GM23338 (cell line): ENCODE results near the gene KLF7. TPM values are rescaled to one million over a fixed set of nuclear protein-coding genes. Genes with fewer than 3 reads are reported as not detected.

Experiments
- ATAC-seq: fragments of 200-7000 bp; cut with Tn5 transposase; 3 replicates; pipeline ENCODE4 v1.9.1; 2020
- DNase-seq: peaks from one replicate; pipeline ENCODE4 v3.0.0-alpha.2; 2015; ENCODE audit warnings: low spot score
- H2AFZ ChIP-seq: fragments of 200-600 bp; sonication (generic); 2 replicates; pipeline ENCODE4 v1.8.0; 2016; ENCODE audit warnings: antibody characterized with exemption, mild to moderate bottlenecking, moderate library complexity
- H3F3A ChIP-seq: fragments of 200-600 bp; sonication (generic); replicated peaks from 2 replicates; pipeline ENCODE4 v1.8.0; 2017; ENCODE audit warnings: antibody characterized with exemption, mixed run types, low read depth
- H3K27ac ChIP-seq: fragments of 200-600 bp; sonication (generic); 2 replicates; pipeline ENCODE4 v1.6.1; 2016; ENCODE audit warnings: low read depth
- H3K27me3 ChIP-seq: fragments of 200-600 bp; sonication (generic); 2 replicates; pipeline ENCODE4 v1.8.0; 2016; ENCODE audit warnings: mild to moderate bottlenecking, mixed run types, moderate library complexity; ENCODE audit not compliant: insufficient read depth
- H3K36me3 ChIP-seq: fragments of 200-600 bp; sonication (generic); 2 replicates; pipeline ENCODE4 v1.8.0; 2016; ENCODE audit warnings: mild to moderate bottlenecking; ENCODE audit not compliant: insufficient read depth
- H3K4me1 ChIP-seq: fragments of 200-600 bp; sonication (generic); 2 replicates; pipeline ENCODE4 v1.8.0; 2016; ENCODE audit warnings: mild to moderate bottlenecking, moderate library complexity; ENCODE audit not compliant: insufficient read depth
- H3K4me2 ChIP-seq: fragments of 200-600 bp; sonication (generic); 2 replicates; pipeline ENCODE4 v1.7.1; 2017; ENCODE audit warnings: mixed run types
- H3K4me3 ChIP-seq: fragments of 200-600 bp; sonication (generic); 2 replicates; pipeline ENCODE4 v1.6.1; 2016; ENCODE audit warnings: mixed run types
- H3K79me2 ChIP-seq: fragments of 200-600 bp; sonication (generic); replicated peaks from 2 replicates; pipeline ENCODE4 v1.8.0; 2017; ENCODE audit warnings: mild to moderate bottlenecking; ENCODE audit not compliant: insufficient read depth
- H3K9me2 ChIP-seq: fragments of 200-600 bp; sonication (generic); 2 replicates; pipeline ENCODE4 v1.8.0; 2017; ENCODE audit not compliant: insufficient read depth
- H4K20me1 ChIP-seq: fragments of 200-600 bp; sonication (generic); replicated peaks from 2 replicates; pipeline ENCODE4 v1.8.0; 2017; ENCODE audit warnings: mild to moderate bottlenecking; ENCODE audit not compliant: insufficient read depth
- H3K27ac Mint-ChIP-seq: 2 replicates; pipeline ENCODE4 v1.8.0; 2020; ENCODE audit warnings: inconsistent platforms, mild to moderate bottlenecking, moderate library complexity, mixed read lengths
- H3K27me3 Mint-ChIP-seq: 3 replicates; pipeline ENCODE4 v1.8.0; 2022; ENCODE audit warnings: low read depth, mild to moderate bottlenecking, moderate library complexity, mixed read lengths, inconsistent platforms; ENCODE audit not compliant: insufficient read depth, poor library complexity
- H3K36me3 Mint-ChIP-seq: 3 replicates; pipeline ENCODE4 v1.8.0; 2021; ENCODE audit warnings: low read depth, mild to moderate bottlenecking, inconsistent platforms, moderate library complexity, mixed read lengths
- H3K4me1 Mint-ChIP-seq: 3 replicates; pipeline ENCODE4 v1.8.0; 2020; ENCODE audit warnings: mild to moderate bottlenecking, inconsistent platforms, mixed read lengths
- H3K4me3 Mint-ChIP-seq: 3 replicates; pipeline ENCODE4 v1.8.0; 2021; ENCODE audit warnings: moderate library complexity, mild to moderate bottlenecking, inconsistent platforms, mixed read lengths
- H3K9me3 Mint-ChIP-seq: 3 replicates; pipeline ENCODE4 v1.8.0; 2020; ENCODE audit warnings: moderate library complexity, mild to moderate bottlenecking, inconsistent platforms, mixed read lengths
- CREB1 ChIP-seq: fragments of 250-450 bp; sonication (Bioruptor Pico); IDR thresholded peaks from 2 replicates; pipeline ENCODE4 v1.5.0; 2020; ENCODE audit warnings: low read depth, mild to moderate bottlenecking, moderate library complexity
- CTCF ChIP-seq, 2 experiments: fragments of 200-600 bp in 1 of 2; sonication (generic) in 1 of 2; conservative IDR thresholded peaks; 2 replicates each; pipeline versions ENCODE4 v1.5.1 to v1.6.1; 2016 to 2017; ENCODE audit warnings: antibody characterized with exemption in 2 of 2, low read depth in 2 of 2, mild to moderate bottlenecking in 2 of 2, moderate library complexity in 1 of 2
- EZH2 ChIP-seq: fragments of 200-600 bp; sonication (generic); IDR thresholded peaks from one replicate; pipeline ENCODE4 v1.8.0; 2017; ENCODE audit warnings: antibody characterized with exemption, mild to moderate bottlenecking, low read depth; ENCODE audit not compliant: unreplicated experiment
- EZH2phosphoT487 ChIP-seq: fragments of 200-600 bp; sonication (generic); IDR thresholded peaks from one replicate; pipeline ENCODE4 v1.8.1; 2018; ENCODE audit warnings: antibody characterized with exemption; ENCODE audit not compliant: unreplicated experiment
- JUNB ChIP-seq: IDR thresholded peaks from one replicate; pipeline ENCODE4 v1.6.1; 2016; ENCODE audit warnings: antibody characterized with exemption; ENCODE audit not compliant: unreplicated experiment
- NANOG ChIP-seq: IDR thresholded peaks from 2 replicates; pipeline ENCODE4 v1.6.1; 2016; ENCODE audit warnings: antibody characterized with exemption, borderline replicate concordance
- POLR2AphosphoS5 ChIP-seq: IDR thresholded peaks from 2 replicates; pipeline ENCODE4 v1.6.1; 2016; ENCODE audit warnings: antibody characterized with exemption, low read depth
- STAT1 ChIP-seq: IDR thresholded peaks from one replicate; pipeline ENCODE4 v1.6.1; 2016; ENCODE audit warnings: antibody characterized with exemption; ENCODE audit not compliant: unreplicated experiment
- ZNF114 ChIP-seq: fragments of 250-450 bp; sonication (Bioruptor Pico); IDR thresholded peaks from 2 replicates; pipeline ENCODE4 v1.5.0; 2020; ENCODE audit warnings: mild to moderate bottlenecking, moderate library complexity
- ZNF331 ChIP-seq: fragments of 250-450 bp; sonication (Bioruptor Pico); IDR thresholded peaks from 2 replicates; pipeline ENCODE4 v1.5.0; 2020; ENCODE audit warnings: low read depth, mild to moderate bottlenecking, moderate library complexity
- polyA plus RNA-seq: library from polyadenylated mRNA; unstranded; fragments of >200 nt; fragmentation: Nextera tagmentation; extraction: Ambion mirVana; gene quantifications from 2 replicates; pipeline ENCODE4 v1.2.1, GENCODE V29; 2016
- total RNA-seq: library from RNA; depleted of rRNA; stranded (reverse); fragments of >200 nt; shearing (Covaris generic); gene quantifications from 2 replicates; pipeline ENCODE4 v1.2.3, GENCODE V29; 2014
- TF ChIP-seq, protein P1 (sequence below): IDR thresholded peaks from one replicate; pipeline ENCODE4 v1.6.1; 2018; ENCODE audit warnings: antibody characterized with exemption; ENCODE audit not compliant: unreplicated experiment
- TF ChIP-seq, protein P2 (sequence below): IDR thresholded peaks from 2 replicates; pipeline ENCODE4 v1.6.1; 2016; ENCODE audit warnings: antibody characterized with exemption

Gene KLF7
- total and polyA plus RNA-seq, 2 experiments from 2014 or later, result 5.7 to 15.4 TPM

DNA sequence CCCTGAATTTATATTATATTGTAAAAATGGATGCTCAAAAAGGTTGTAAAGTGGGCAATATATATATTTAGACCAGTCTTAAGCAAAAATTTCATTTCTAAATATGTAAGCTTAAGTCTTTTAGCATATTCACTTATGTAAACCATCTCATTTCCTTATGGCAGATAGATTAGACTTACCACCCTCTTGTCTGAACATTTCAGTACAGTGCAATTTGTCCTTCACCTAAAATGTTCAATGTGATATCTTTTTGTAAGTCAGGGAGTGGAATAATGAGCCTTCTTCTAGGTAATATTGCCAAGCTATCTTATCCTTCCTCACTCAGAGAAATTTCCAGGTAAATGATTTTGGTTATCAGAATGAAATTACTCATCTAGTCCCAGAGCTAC, 92.3 kb downstream of the KLF7 start (continued):
- no peak for TF ChIP-seq CTCF (conservative IDR thresholded peaks at IDR 0.05; ENCODE audit: low read depth in 2 of 2)
- TF ChIP-seq JUNB, result no peak
- TF ChIP-seq POLR2AphosphoS5, result no peak
- TF ChIP-seq EZH2phosphoT487, result no peak
- TF ChIP-seq, protein P1, sequence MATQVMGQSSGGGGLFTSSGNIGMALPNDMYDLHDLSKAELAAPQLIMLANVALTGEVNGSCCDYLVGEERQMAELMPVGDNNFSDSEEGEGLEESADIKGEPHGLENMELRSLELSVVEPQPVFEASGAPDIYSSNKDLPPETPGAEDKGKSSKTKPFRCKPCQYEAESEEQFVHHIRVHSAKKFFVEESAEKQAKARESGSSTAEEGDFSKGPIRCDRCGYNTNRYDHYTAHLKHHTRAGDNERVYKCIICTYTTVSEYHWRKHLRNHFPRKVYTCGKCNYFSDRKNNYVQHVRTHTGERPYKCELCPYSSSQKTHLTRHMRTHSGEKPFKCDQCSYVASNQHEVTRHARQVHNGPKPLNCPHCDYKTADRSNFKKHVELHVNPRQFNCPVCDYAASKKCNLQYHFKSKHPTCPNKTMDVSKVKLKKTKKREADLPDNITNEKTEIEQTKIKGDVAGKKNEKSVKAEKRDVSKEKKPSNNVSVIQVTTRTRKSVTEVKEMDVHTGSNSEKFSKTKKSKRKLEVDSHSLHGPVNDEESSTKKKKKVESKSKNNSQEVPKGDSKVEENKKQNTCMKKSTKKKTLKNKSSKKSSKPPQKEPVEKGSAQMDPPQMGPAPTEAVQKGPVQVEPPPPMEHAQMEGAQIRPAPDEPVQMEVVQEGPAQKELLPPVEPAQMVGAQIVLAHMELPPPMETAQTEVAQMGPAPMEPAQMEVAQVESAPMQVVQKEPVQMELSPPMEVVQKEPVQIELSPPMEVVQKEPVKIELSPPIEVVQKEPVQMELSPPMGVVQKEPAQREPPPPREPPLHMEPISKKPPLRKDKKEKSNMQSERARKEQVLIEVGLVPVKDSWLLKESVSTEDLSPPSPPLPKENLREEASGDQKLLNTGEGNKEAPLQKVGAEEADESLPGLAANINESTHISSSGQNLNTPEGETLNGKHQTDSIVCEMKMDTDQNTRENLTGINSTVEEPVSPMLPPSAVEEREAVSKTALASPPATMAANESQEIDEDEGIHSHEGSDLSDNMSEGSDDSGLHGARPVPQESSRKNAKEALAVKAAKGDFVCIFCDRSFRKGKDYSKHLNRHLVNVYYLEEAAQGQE, result no peak
- no peak for TF ChIP-seq EZH2
- TF ChIP-seq ZNF114 (CRISPR knock-in tag), result no peak
- no peak for TF ChIP-seq ZNF331 (CRISPR knock-in tag)

DNA sequence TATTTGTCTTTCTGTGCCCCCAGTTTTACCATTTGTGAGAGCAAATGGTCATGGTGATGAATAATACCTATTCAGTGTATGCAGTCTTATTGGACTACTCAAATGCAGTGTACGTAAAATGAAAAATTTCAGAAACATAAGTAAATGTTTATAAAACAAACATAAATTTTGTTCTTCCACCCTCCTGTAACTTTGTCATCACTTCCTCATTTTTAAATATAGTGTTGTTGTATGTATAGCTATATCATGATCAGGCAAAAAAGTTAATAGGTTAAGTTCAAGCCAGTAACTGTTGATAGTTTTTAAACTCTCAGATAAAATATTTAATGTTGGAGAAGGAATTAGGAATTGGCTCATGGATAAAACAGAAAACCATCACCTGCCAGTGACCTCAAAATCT, 93.2 kb downstream of the KLF7 start:
- Mint-ChIP-seq H3K27me3 (peaks cover 3% of the 10 kb centered on the region), H3K27ac (no peak overlapping the region), H3K4me1 (peaks cover 39% of the 10 kb centered on the region), H3K36me3 (no peaks in the 10 kb centered on the region), H3K9me3 (no peaks in the 10 kb centered on the region), H3K4me3 (no peak overlapping the region)
- no peaks in the 10 kb centered on the region for H3K79me2 ChIP-seq
- no peaks in the 10 kb centered on the region for H3K27me3 ChIP-seq
- no peak overlapping the region for H3K4me2 ChIP-seq
- no peak overlapping the region for H3K4me3 ChIP-seq
- ATAC-seq (no peak), DNase-seq (no peak)
- no peaks in the 10 kb centered on the region for H3F3A ChIP-seq
- no peaks in the 10 kb centered on the region for H3K36me3 ChIP-seq
- no peaks in the 10 kb centered on the region for H4K20me1 ChIP-seq
- H3K4me1 ChIP-seq, result peaks cover 34% of the 10 kb centered on the region
- no peak overlapping the region for H3K27ac ChIP-seq
- H3K9me2 ChIP-seq, result no peaks in the 10 kb centered on the region
- H2AFZ ChIP-seq, result no peak overlapping the region
- TF ChIP-seq EZH2phosphoT487 (no peak), NANOG (no peak), ZNF114 (CRISPR knock-in tag) (no peak), CTCF (conservative IDR thresholded peaks at IDR 0.05; ENCODE audit: low read depth in 2 of 2) (no peak), POLR2AphosphoS5 (no peak), EZH2 (no peak), STAT1 (no peak), CREB1 (CRISPR knock-in tag) (no peak), ZNF331 (CRISPR knock-in tag) (no peak)
- TF ChIP-seq, protein P2, sequence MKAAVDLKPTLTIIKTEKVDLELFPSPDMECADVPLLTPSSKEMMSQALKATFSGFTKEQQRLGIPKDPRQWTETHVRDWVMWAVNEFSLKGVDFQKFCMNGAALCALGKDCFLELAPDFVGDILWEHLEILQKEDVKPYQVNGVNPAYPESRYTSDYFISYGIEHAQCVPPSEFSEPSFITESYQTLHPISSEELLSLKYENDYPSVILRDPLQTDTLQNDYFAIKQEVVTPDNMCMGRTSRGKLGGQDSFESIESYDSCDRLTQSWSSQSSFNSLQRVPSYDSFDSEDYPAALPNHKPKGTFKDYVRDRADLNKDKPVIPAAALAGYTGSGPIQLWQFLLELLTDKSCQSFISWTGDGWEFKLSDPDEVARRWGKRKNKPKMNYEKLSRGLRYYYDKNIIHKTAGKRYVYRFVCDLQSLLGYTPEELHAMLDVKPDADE, result no peak
- TF ChIP-seq, protein P1, result no peak
